Suprapubic skin (tissue), 3 donors: Measurements from ENCODE around the gene ZDHHC14.

Experiments
- EP300 ChIP-seq: sonication (generic); formaldehyde crosslinking; IDR thresholded peaks from one replicate; pipeline ENCODE4 v1.6.1; 2017; ENCODE audit warnings: antibody characterized with exemption
- POLR2A ChIP-seq, 2 donors: fragments of 450-650 bp; IDR thresholded peaks; one replicate each; pipeline ENCODE4 v1.6.1; 2017; ENCODE audit warnings: antibody characterized with exemption in 2 of 2, mild to moderate bottlenecking in 2 of 2, moderate library complexity in 2 of 2
- TF ChIP-seq, protein P1 (sequence below), 2 donors: fragments of 200-600 bp in 1 of 2; fragments of 450-650 bp in 1 of 2; sonication (generic) in 1 of 2; IDR thresholded peaks; one replicate each; pipeline ENCODE4 v1.5.1; 2016 to 2019; ENCODE audit warnings: antibody characterized with exemption in 2 of 2, mild to moderate bottlenecking in 1 of 2, moderate library complexity in 1 of 2

GRCh38 chr6:157520117-157520406 lies 139.1 kb downstream of the ZDHHC14 start:
- TF ChIP-seq POLR2A (IDR thresholded peaks at IDR 0.05), result no peak
- TF ChIP-seq EP300, result no peak
- TF ChIP-seq, protein P1, sequence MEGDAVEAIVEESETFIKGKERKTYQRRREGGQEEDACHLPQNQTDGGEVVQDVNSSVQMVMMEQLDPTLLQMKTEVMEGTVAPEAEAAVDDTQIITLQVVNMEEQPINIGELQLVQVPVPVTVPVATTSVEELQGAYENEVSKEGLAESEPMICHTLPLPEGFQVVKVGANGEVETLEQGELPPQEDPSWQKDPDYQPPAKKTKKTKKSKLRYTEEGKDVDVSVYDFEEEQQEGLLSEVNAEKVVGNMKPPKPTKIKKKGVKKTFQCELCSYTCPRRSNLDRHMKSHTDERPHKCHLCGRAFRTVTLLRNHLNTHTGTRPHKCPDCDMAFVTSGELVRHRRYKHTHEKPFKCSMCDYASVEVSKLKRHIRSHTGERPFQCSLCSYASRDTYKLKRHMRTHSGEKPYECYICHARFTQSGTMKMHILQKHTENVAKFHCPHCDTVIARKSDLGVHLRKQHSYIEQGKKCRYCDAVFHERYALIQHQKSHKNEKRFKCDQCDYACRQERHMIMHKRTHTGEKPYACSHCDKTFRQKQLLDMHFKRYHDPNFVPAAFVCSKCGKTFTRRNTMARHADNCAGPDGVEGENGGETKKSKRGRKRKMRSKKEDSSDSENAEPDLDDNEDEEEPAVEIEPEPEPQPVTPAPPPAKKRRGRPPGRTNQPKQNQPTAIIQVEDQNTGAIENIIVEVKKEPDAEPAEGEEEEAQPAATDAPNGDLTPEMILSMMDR (IDR thresholded peaks at IDR 0.05), result no peak
